Bronchus fibroblast of lung (primary cell): ENCODE measurements around the gene IL17RA. TPM values are rescaled to one million over a fixed set of nuclear protein-coding genes. Genes with fewer than 3 reads are reported as not detected.

ENCODE experiments used
- total RNA-seq: library from RNA; depleted of rRNA; stranded (reverse); fragments of >200 nt; gene quantifications from 2 replicates; pipeline ENCODE4 v1.2.3, GENCODE V29; 2015

The IL17RA gene
- total RNA-seq: 6.5 and 8.6 TPM in 2 replicates

DNA sequence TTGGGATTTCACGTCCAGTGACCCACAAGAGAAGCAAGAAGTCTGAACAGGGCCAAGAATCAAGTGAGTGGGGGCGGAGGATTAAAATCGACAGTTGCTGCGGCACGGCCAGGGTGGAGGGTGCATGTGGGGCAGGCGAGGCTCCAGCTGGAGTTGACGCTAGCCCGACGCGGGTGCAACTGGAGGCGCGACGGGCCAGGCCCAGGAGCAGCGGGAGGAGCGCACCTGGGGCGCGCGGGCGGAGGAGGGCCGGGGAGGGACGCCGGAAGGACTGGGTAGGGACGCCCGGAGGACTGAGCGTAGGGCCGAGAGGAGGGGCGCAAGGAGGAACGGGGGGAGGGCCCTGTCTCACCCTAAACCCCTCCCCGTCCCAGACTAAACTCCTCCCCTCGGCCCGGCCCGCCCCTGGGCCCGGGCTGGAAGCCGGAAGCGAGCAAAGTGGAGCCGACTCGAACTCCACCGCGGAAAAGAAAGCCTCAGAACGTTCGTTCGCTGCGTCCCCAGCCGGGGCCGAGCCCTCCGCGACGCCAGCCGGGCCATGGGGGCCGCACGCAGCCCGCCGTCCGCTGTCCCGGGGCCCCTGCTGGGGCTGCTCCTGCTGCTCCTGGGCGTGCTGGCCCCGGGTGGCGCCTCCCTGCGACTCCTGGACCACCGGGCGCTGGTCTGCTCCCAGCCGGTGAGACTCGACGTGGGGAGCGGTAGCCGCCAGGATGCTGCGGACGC, at the start of gene IL17RA:
TSS of gene IL17RA (plus strand) at position 447 of the 723 bp plus-strand sequence. CDS start at position 539, 92 bp downstream.

GRCh38 chr22:17121233-17122195, 36.7 kb downstream of the IL17RA start, which contains the start of gene TMEM121B:
Gene TMEM121B, minus strand, starts transcription at chr22:17121360. Its CDS starts 233 bp downstream, at chr22:17121127.

GRCh38 chr22:17158568-17159503, 74.0 kb downstream of the IL17RA start, which contains the start of gene HDHD5:
Gene HDHD5, minus strand, starts transcription at chr22:17159277. Its CDS starts 26 bp downstream, at chr22:17159251.

Other genes with a start within 250 kb of the IL17RA start
- gene GAB4, start 76.8 kb upstream of the IL17RA start, total RNA-seq: not detected in 2 replicates
- under 0.01 and 0.17 TPM in 2 replicates for gene TMEM121B, start 36.4 kb downstream of the IL17RA start, total RNA-seq
- gene HDHD5, start 74.3 kb downstream of the IL17RA start, total RNA-seq: 38.5 and 42.7 TPM in 2 replicates
- 9.5 and 9.8 TPM in 2 replicates for gene ADA2, start 134.4 kb downstream of the IL17RA start, total RNA-seq